ENCODE measurements around the gene NHLH1. TPM values are rescaled to one million over a fixed set of nuclear protein-coding genes. Genes with fewer than 3 reads are reported as not detected.

NHLH1 gene
- total RNA-seq (not detected), polyA plus RNA-seq (0.05 TPM)

GRCh38 chr1:160366731-160367515 lies at the start of gene NHLH1:
TSS of gene NHLH1 (plus strand) at chr1:160367071. CDS start at chr1:160370732, 3,661 bp downstream.
- Histone ChIP-seq H3K36me3 (ENCODE audit: insufficient read depth) (no peaks in the 10 kb centered on the region), H3K27ac (ENCODE audit: low read depth) (no peak within 1 kb of the TSS), H3K4me1 (ENCODE audit: insufficient read depth) (no peaks in the 10 kb centered on the region), H3K4me3 (ENCODE audit: low read depth, low read length) (no peak within 1 kb of the TSS)
- no peak for DNase-seq (ENCODE audit: extremely low spot score)
- 64% methylated on average over 15 of the region's 15 CpGs for WGBS

- Histone ChIP-seq H3K4me3 (ENCODE audit: low read depth, low read length) (no peak overlapping the region), H3K4me1 (ENCODE audit: insufficient read depth) (no peaks in the 10 kb centered on the region), H3K36me3 (ENCODE audit: insufficient read depth) (no peaks in the 10 kb centered on the region), H3K27ac (ENCODE audit: low read depth) (no peak overlapping the region)
- WGBS: 98% methylated on average over 6 of the region's 6 CpGs
- no peak for DNase-seq (ENCODE audit: extremely low spot score)
Observed at GRCh38 chr1:160322831-160323230, 44.0 kb upstream of the NHLH1 start.

- no peaks in the 10 kb centered on the region for H3K36me3 ChIP-seq (ENCODE audit: insufficient read depth)
- H3K4me1 ChIP-seq (ENCODE audit: insufficient read depth): no peaks in the 10 kb centered on the region
- no peak overlapping the region for H3K4me3 ChIP-seq (ENCODE audit: low read depth, low read length)
- no peak for DNase-seq (ENCODE audit: extremely low spot score)
- H3K27ac ChIP-seq (ENCODE audit: low read depth): no peak overlapping the region
- WGBS: 96% methylated on average over 4 of the region's 4 CpGs
Observed at GRCh38 chr1:160325252-160325651, 41.6 kb upstream of the NHLH1 start.

GRCh38 chr1:160326418-160326817 lies 40.5 kb upstream of the NHLH1 start:
- Histone ChIP-seq H3K4me3 (ENCODE audit: low read depth, low read length) (no peak overlapping the region), H3K4me1 (ENCODE audit: insufficient read depth) (no peaks in the 10 kb centered on the region), H3K27ac (ENCODE audit: low read depth) (no peak overlapping the region), H3K36me3 (ENCODE audit: insufficient read depth) (peaks cover under 1% of the 10 kb centered on the region)
- WGBS: 89% methylated on average over 5 of the region's 5 CpGs
- no peak for DNase-seq (ENCODE audit: extremely low spot score)

- WGBS: 62% methylated on average over 8 of the region's 8 CpGs
- no peak for DNase-seq (ENCODE audit: extremely low spot score)
- no peaks in the 10 kb centered on the region for H3K4me1 ChIP-seq (ENCODE audit: insufficient read depth)
- H3K4me3 ChIP-seq (ENCODE audit: low read depth, low read length): no peak overlapping the region
- peaks cover 3% of the 10 kb centered on the region for H3K36me3 ChIP-seq (ENCODE audit: insufficient read depth)
- no peak overlapping the region for H3K27ac ChIP-seq (ENCODE audit: low read depth)
Observed at GRCh38 chr1:160328184-160328583, 38.7 kb upstream of the NHLH1 start.

GRCh38 chr1:160330119-160330518 lies 36.8 kb upstream of the NHLH1 start:
- Histone ChIP-seq H3K4me3 (ENCODE audit: low read depth, low read length) (no peak overlapping the region), H3K4me1 (ENCODE audit: insufficient read depth) (no peaks in the 10 kb centered on the region), H3K36me3 (ENCODE audit: insufficient read depth) (peaks cover 5% of the 10 kb centered on the region), H3K27ac (ENCODE audit: low read depth) (no peak overlapping the region)
- no peak for DNase-seq (ENCODE audit: extremely low spot score)

GRCh38 chr1:160332516-160332915 lies 34.4 kb upstream of the NHLH1 start:
- no peak for DNase-seq (ENCODE audit: extremely low spot score)
- H3K27ac ChIP-seq (ENCODE audit: low read depth): no peak overlapping the region
- H3K36me3 ChIP-seq (ENCODE audit: insufficient read depth): peaks cover 6% of the 10 kb centered on the region

GRCh38 chr1:160338580-160338979 lies 28.3 kb upstream of the NHLH1 start:
- Histone ChIP-seq H3K27ac (ENCODE audit: low read depth) (no peak overlapping the region), H3K36me3 (ENCODE audit: insufficient read depth) (peaks cover 10% of the 10 kb centered on the region), H3K4me3 (ENCODE audit: low read depth, low read length) (no peak overlapping the region), H3K4me1 (ENCODE audit: insufficient read depth) (no peaks in the 10 kb centered on the region)
- DNase-seq (ENCODE audit: extremely low spot score): no peak
- 82% methylated on average over 4 of the region's 4 CpGs for WGBS

More at GRCh38 chr1:160332516-160332915, 34.4 kb upstream of the NHLH1 start:
- H3K4me1 ChIP-seq (ENCODE audit: insufficient read depth): no peaks in the 10 kb centered on the region
- no peak overlapping the region for H3K4me3 ChIP-seq (ENCODE audit: low read depth, low read length)

GRCh38 chr1:160340146-160340545 lies 26.7 kb upstream of the NHLH1 start:
- 67% methylated on average over 3 of the region's 3 CpGs for whole genome bisulfite sequencing
- DNase-seq (ENCODE audit: extremely low spot score): no peak
- H3K4me3 ChIP-seq (ENCODE audit: low read depth, low read length): no peak overlapping the region
- H3K36me3 ChIP-seq (ENCODE audit: insufficient read depth): peaks cover 7% of the 10 kb centered on the region
- no peak overlapping the region for H3K27ac ChIP-seq (ENCODE audit: low read depth)
- no peaks in the 10 kb centered on the region for H3K4me1 ChIP-seq (ENCODE audit: insufficient read depth)

GRCh38 chr1:160340866-160341265 lies 26.0 kb upstream of the NHLH1 start:
- Histone ChIP-seq H3K4me3 (ENCODE audit: low read depth, low read length) (no peak overlapping the region), H3K36me3 (ENCODE audit: insufficient read depth) (peaks cover 7% of the 10 kb centered on the region), H3K27ac (ENCODE audit: low read depth) (no peak overlapping the region), H3K4me1 (ENCODE audit: insufficient read depth) (no peaks in the 10 kb centered on the region)
- DNase-seq (ENCODE audit: extremely low spot score): no peak
- whole genome bisulfite sequencing: 45% methylated on average over 2 of the region's 2 CpGs

- H3K27ac ChIP-seq (ENCODE audit: low read depth): peak overlapping the region; percentile 70
- H3K4me3 ChIP-seq (ENCODE audit: low read depth, low read length): peak overlapping the region; percentile 73
- whole genome bisulfite sequencing: 0% methylated on average over 7 of the region's 7 CpGs
- H3K4me1 ChIP-seq (ENCODE audit: insufficient read depth): no peaks in the 10 kb centered on the region
- DNase-seq (ENCODE audit: extremely low spot score): no peak
- H3K36me3 ChIP-seq (ENCODE audit: insufficient read depth): peaks cover 7% of the 10 kb centered on the region
Observed at GRCh38 chr1:160342526-160342925, 24.3 kb upstream of the NHLH1 start.

GRCh38 chr1:160342953-160343869 lies 23.7 kb upstream of the NHLH1 start, which contains the start of the genes COPA and NCSTN:
TSS of gene COPA (minus strand) at chr1:160343250. CDS start at chr1:160343170, 80 bp downstream.
TSS of gene NCSTN (plus strand) at chr1:160343383. CDS start at chr1:160343397, 14 bp downstream.
- Histone ChIP-seq H3K4me3 (ENCODE audit: low read depth, low read length) (peak within 1 kb of the TSS; percentile 73), H3K4me1 (ENCODE audit: insufficient read depth) (no peaks in the 10 kb centered on the region), H3K27ac (ENCODE audit: low read depth) (peak within 1 kb of the TSS; percentile 82), H3K36me3 (ENCODE audit: insufficient read depth) (peaks cover 7% of the 10 kb centered on the region)
- under 1% methylated on average over 58 of the region's 58 CpGs for WGBS
- DNase-seq (ENCODE audit: extremely low spot score): peak; percentile 92

GRCh38 chr1:160344241-160344640 lies 22.6 kb upstream of the NHLH1 start:
- peak overlapping the region; percentile 73 for H3K4me3 ChIP-seq (ENCODE audit: low read depth, low read length)
- WGBS: 84% methylated on average over 3 of the region's 3 CpGs
- no peak for DNase-seq (ENCODE audit: extremely low spot score)
- H3K4me1 ChIP-seq (ENCODE audit: insufficient read depth): no peaks in the 10 kb centered on the region
- peaks cover 3% of the 10 kb centered on the region for H3K36me3 ChIP-seq (ENCODE audit: insufficient read depth)
- no peak overlapping the region for H3K27ac ChIP-seq (ENCODE audit: low read depth)
